Mesendoderm (in vitro differentiated cells): ENCODE results near the gene F10.

Source experiments
- DNase-seq: peaks from one replicate; pipeline ENCODE4 v3.0.0; 2013
- H2AK5ac ChIP-seq: 2 replicates; pipeline ENCODE4 v1.6.1; 2013; ENCODE audit warnings: low read length, inconsistent platforms
- H2BK120ac ChIP-seq: 2 replicates; pipeline ENCODE4 v1.6.1; 2013; ENCODE audit warnings: low read depth, mild to moderate bottlenecking, low read length, moderate library complexity, mixed read lengths
- H2BK15ac ChIP-seq: replicated peaks from 2 replicates; pipeline ENCODE4 v1.6.1; 2013; ENCODE audit warnings: low read depth, mild to moderate bottlenecking, moderate library complexity
- H2BK5ac ChIP-seq: 2 replicates; pipeline ENCODE4 v1.6.1; 2013; ENCODE audit warnings: low read length, inconsistent platforms
- H3K18ac ChIP-seq: 2 replicates; pipeline ENCODE4 v1.6.1; 2013; ENCODE audit warnings: mild to moderate bottlenecking, low read length, mixed read lengths
- H3K23ac ChIP-seq: one replicate; pipeline ENCODE4 v1.6.1; 2013; ENCODE audit warnings: low read length
- H3K27ac ChIP-seq: 2 replicates; pipeline ENCODE4 v1.5.1; 2013; ENCODE audit warnings: low read depth, mild to moderate bottlenecking, inconsistent platforms, low read length, moderate library complexity
- H3K27me3 ChIP-seq: 2 replicates; pipeline ENCODE4 v1.6.1; 2013; ENCODE audit warnings: low read length, control low read depth, mild to moderate bottlenecking, inconsistent platforms; ENCODE audit not compliant: insufficient read depth, poor library complexity
- H3K36me3 ChIP-seq: 2 replicates; pipeline ENCODE4 v1.6.1; 2013; ENCODE audit warnings: low read length, inconsistent platforms; ENCODE audit not compliant: control insufficient read depth, insufficient read depth
- H3K4ac ChIP-seq: one replicate; pipeline ENCODE4 v1.6.1; 2013; ENCODE audit warnings: low read depth, mild to moderate bottlenecking, low read length, moderate library complexity
- H3K4me1 ChIP-seq: 2 replicates; pipeline ENCODE4 v1.6.1; 2013; ENCODE audit warnings: low read depth, low read length, inconsistent platforms; ENCODE audit not compliant: control insufficient read depth
- H3K4me2 ChIP-seq: 2 replicates; pipeline ENCODE4 v1.6.1; 2013; ENCODE audit warnings: low read length
- H3K4me3 ChIP-seq: 2 replicates; pipeline ENCODE4 v1.5.1; 2013; ENCODE audit warnings: mild to moderate bottlenecking, low read length
- H3K56ac ChIP-seq: one replicate; pipeline ENCODE4 v1.6.1; 2013; ENCODE audit warnings: low read length
- H3K79me1 ChIP-seq: 2 replicates; pipeline ENCODE4 v1.6.1; 2013; ENCODE audit warnings: low read length, inconsistent platforms
- H3K79me2 ChIP-seq: 2 replicates; pipeline ENCODE4 v1.6.1; 2013; ENCODE audit warnings: mild to moderate bottlenecking, low read length; ENCODE audit not compliant: control insufficient read depth, insufficient read depth
- H3K9ac ChIP-seq: 2 replicates; pipeline ENCODE4 v1.6.1; 2013; ENCODE audit warnings: low read length, inconsistent platforms
- H4K5ac ChIP-seq: one replicate; pipeline ENCODE4 v1.6.1; 2013; ENCODE audit warnings: low read length
- H4K8ac ChIP-seq: one replicate; pipeline ENCODE4 v1.6.1; 2013; ENCODE audit warnings: low read depth, mild to moderate bottlenecking, control low read depth, low read length, moderate library complexity
- WGBS: extraction: QIAGEN DNeasy Blood & Tissue Kit; methylation state at CpG from one replicate; pipeline ENCODE4 v1.1.7; 2013; ENCODE audit warnings: low lambda C conversion rate, missing lambda C conversion rate; ENCODE audit not compliant: insufficient coverage; ENCODE audit errors: extremely low coverage; 5-methylcytosine and 5-hydroxymethylcytosine counted together

The F10 gene

GRCh38 chr13:113152984-113153809 is 30.6 kb downstream of the F10 start:
- no peak overlapping the region for H2BK120ac ChIP-seq
- peaks cover 2% of the 10 kb centered on the region for H3K4me1 ChIP-seq
- H3K56ac ChIP-seq, result peak overlapping the region; percentile 86
- no peaks in the 10 kb centered on the region for H3K79me2 ChIP-seq
- no peaks in the 10 kb centered on the region for H3K27me3 ChIP-seq
- no peak overlapping the region for H2BK15ac ChIP-seq
- WGBS, result no CpG with 5 or more reads among the region's 60 CpGs
- peak overlapping the region; percentile 96 for H3K4me2 ChIP-seq
- no peak overlapping the region for H4K5ac ChIP-seq
- no peak overlapping the region for H2BK5ac ChIP-seq
- peak; percentile 55 for DNase-seq
- H3K9ac ChIP-seq, result peak overlapping the region; percentile 63
- H3K27ac ChIP-seq, result no peak overlapping the region
- peak overlapping the region; percentile 57 for H3K23ac ChIP-seq
- H3K18ac ChIP-seq, result peak overlapping the region; percentile 7
- no peak overlapping the region for H4K8ac ChIP-seq
- H3K36me3 ChIP-seq, result no peaks in the 10 kb centered on the region
- peak overlapping the region; percentile 8 for H3K4me3 ChIP-seq
- no peak overlapping the region for H3K4ac ChIP-seq
- no peaks in the 10 kb centered on the region for H3K79me1 ChIP-seq
- no peak overlapping the region for H2AK5ac ChIP-seq

- peak; percentile 54 for DNase-seq
- H2BK120ac ChIP-seq, result no peak overlapping the region
- no peak overlapping the region for H4K5ac ChIP-seq
- H2AK5ac ChIP-seq, result no peak overlapping the region
- H2BK5ac ChIP-seq, result no peak overlapping the region
- H3K56ac ChIP-seq, result peak overlapping the region; percentile 42
- no peak overlapping the region for H3K4ac ChIP-seq
- peaks cover 2% of the 10 kb centered on the region for H3K4me1 ChIP-seq
- peak overlapping the region; percentile 96 for H3K4me2 ChIP-seq
- no peak overlapping the region for H3K18ac ChIP-seq
- no peaks in the 10 kb centered on the region for H3K79me2 ChIP-seq
- no CpG with 5 or more reads among the region's 76 CpGs for WGBS
- H4K8ac ChIP-seq, result no peak overlapping the region
- peak overlapping the region; percentile 63 for H3K9ac ChIP-seq
- no peaks in the 10 kb centered on the region for H3K36me3 ChIP-seq
- no peak overlapping the region for H3K4me3 ChIP-seq
- H3K23ac ChIP-seq, result no peak overlapping the region
- no peak overlapping the region for H2BK15ac ChIP-seq
- H3K27ac ChIP-seq, result no peak overlapping the region
- H3K27me3 ChIP-seq, result no peaks in the 10 kb centered on the region
- no peaks in the 10 kb centered on the region for H3K79me1 ChIP-seq
These were observed 31.5 kb downstream of the F10 start for GRCh38 chr13:113153810-113154748.

DNA sequence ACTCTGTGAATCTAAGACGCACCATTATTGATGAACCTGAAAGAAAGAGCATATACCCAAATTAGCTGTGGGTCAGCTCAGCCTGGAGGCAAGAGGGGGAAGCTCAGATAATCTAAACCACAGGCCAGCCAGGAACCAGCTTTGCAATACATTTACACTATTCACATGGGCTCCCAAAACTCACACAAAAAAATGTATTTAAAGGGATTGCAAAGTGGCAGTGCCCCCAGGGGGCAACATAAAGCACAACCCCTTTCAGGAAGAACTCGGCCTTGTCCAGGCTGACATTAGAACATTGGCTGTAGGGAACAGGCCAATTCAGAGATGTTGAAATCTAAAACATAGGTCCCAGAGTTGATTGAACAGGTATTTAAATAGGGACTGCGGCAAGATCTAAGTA is 32.6 kb downstream of the F10 start:
- no peak overlapping the region for H2AK5ac ChIP-seq
- H4K5ac ChIP-seq, result no peak overlapping the region
- no CpG with 5 or more reads among the region's 3 CpGs for WGBS
- no peak overlapping the region for H3K4ac ChIP-seq
- H4K8ac ChIP-seq, result no peak overlapping the region
- H3K56ac ChIP-seq, result no peak overlapping the region
- no peaks in the 10 kb centered on the region for H3K79me2 ChIP-seq
- no peaks in the 10 kb centered on the region for H3K79me1 ChIP-seq
- H2BK120ac ChIP-seq, result no peak overlapping the region
- H2BK15ac ChIP-seq, result no peak overlapping the region
- no peaks in the 10 kb centered on the region for H3K27me3 ChIP-seq
- no peak overlapping the region for H3K4me2 ChIP-seq
- no peak overlapping the region for H3K23ac ChIP-seq
- no peak overlapping the region for H3K4me3 ChIP-seq
- no peak overlapping the region for H3K9ac ChIP-seq
- H3K36me3 ChIP-seq, result no peaks in the 10 kb centered on the region
- H3K4me1 ChIP-seq, result peaks cover 2% of the 10 kb centered on the region
- no peak for DNase-seq
- no peak overlapping the region for H3K18ac ChIP-seq
- H2BK5ac ChIP-seq, result no peak overlapping the region
- no peak overlapping the region for H3K27ac ChIP-seq

DNA sequence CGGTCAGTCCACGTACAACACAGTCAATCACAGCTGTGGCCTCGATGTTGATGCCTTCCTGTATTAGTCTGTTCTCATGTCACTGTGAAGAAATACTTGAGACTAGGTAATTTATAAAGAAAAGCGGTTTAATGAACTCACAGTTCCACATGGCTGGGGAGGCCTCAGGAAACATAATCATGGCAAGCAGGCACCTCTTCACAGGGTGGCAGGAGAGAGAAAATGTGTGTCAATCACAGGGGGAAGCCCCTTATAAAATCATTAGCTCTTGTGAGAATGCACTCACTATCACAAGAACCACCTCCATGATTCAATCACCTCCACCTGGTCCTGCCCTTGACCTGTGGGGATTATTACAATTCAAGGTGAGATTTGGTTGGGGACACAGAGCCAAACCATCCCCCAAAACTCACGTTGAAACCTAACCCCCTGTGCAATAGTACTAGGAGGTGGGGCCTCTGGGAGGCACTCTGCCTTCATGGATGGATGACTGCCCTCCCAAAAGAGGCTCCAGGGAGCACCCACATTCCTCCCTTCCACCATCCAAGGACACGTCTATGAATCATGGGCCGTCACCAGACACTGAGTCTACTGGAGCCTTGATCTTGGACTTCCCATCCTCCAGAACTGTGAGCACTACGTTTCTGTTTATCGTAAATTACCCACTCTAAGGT is 33.5 kb downstream of the F10 start:
- H3K27me3 ChIP-seq, result no peaks in the 10 kb centered on the region
- no peak overlapping the region for H2BK5ac ChIP-seq
- no peak overlapping the region for H2BK15ac ChIP-seq
- H3K4me1 ChIP-seq, result peaks cover 2% of the 10 kb centered on the region
- no peaks in the 10 kb centered on the region for H3K79me1 ChIP-seq
- H3K4me2 ChIP-seq, result no peak overlapping the region
- H3K4ac ChIP-seq, result no peak overlapping the region
- no peak overlapping the region for H3K56ac ChIP-seq
- no peak overlapping the region for H3K9ac ChIP-seq
- no peak for DNase-seq
- no peak overlapping the region for H4K5ac ChIP-seq
- no peak overlapping the region for H3K23ac ChIP-seq
- no peak overlapping the region for H4K8ac ChIP-seq
- H3K18ac ChIP-seq, result no peak overlapping the region
- H2AK5ac ChIP-seq, result no peak overlapping the region
- H3K27ac ChIP-seq, result no peak overlapping the region
- H3K79me2 ChIP-seq, result no peaks in the 10 kb centered on the region
- no CpG with 5 or more reads among the region's 9 CpGs for WGBS
- H3K4me3 ChIP-seq, result no peak overlapping the region
- no peak overlapping the region for H2BK120ac ChIP-seq
- H3K36me3 ChIP-seq, result no peaks in the 10 kb centered on the region

- DNase-seq, result peak; percentile 30
- WGBS, result no CpG with 5 or more reads among the region's 12 CpGs
- H3K9ac ChIP-seq, result no peak overlapping the region
These were observed 34.8 kb downstream of the F10 start for GRCh38 chr13:113157206-113157928.

More at GRCh38 chr13:113157206-113157928, 34.8 kb downstream of the F10 start:
- Histone ChIP-seq H3K79me2 (no peaks in the 10 kb centered on the region), H3K79me1 (no peaks in the 10 kb centered on the region), H4K8ac (no peak overlapping the region), H3K4me1 (peaks cover 2% of the 10 kb centered on the region), H3K4ac (no peak overlapping the region), H3K27me3 (no peaks in the 10 kb centered on the region), H2AK5ac (no peak overlapping the region), H3K4me2 (no peak overlapping the region), H3K4me3 (no peak overlapping the region), H2BK120ac (no peak overlapping the region), H2BK15ac (no peak overlapping the region), H3K56ac (peak overlapping the region; percentile 34), H4K5ac (no peak overlapping the region), H3K27ac (peak overlapping the region; percentile 3), H3K18ac (no peak overlapping the region), H2BK5ac (no peak overlapping the region), H3K36me3 (no peaks in the 10 kb centered on the region), H3K23ac (no peak overlapping the region)
